GM21825 (cell line): Measurements from ENCODE around the gene COX7A2.
A peak's percentile ranks its signal among the peaks of the same experiment; 100 is the strongest.

Experiments
- ATAC-seq: cut with Tn5 transposase; IDR thresholded peaks from one replicate; pipeline ENCODE4 v1.9.1; 2021; ENCODE audit warnings: mild to moderate bottlenecking, moderate library complexity; ENCODE audit not compliant: unreplicated experiment

COX7A2 gene

GRCh38 chr6:75243333-75244062 is at the start of gene COX7A2:
Gene COX7A2 (minus strand): TSS chr6:75243801. CDS start chr6:75243734, 67 bp downstream.
- peak; percentile 98 for ATAC-seq

- ATAC-seq = no peak
Measured at GRCh38 chr6:75292555-75292954, 49.0 kb upstream of the COX7A2 start.

GRCh38 chr6:75291744-75292143 is 48.1 kb upstream of the COX7A2 start:
- ATAC-seq = no peak

GRCh38 chr6:75291331-75291730 is 47.7 kb upstream of the COX7A2 start:
- no peak for ATAC-seq

GRCh38 chr6:75290136-75290945 is 46.7 kb upstream of the COX7A2 start:
- no peak for ATAC-seq

GRCh38 chr6:75288023-75288422 is 44.4 kb upstream of the COX7A2 start:
- ATAC-seq = no peak

- no peak for ATAC-seq
Measured at GRCh38 chr6:75287424-75287823, 43.8 kb upstream of the COX7A2 start.

- no peak for ATAC-seq
Measured at GRCh38 chr6:75286955-75287354, 43.4 kb upstream of the COX7A2 start.

- ATAC-seq = no peak
Measured at GRCh38 chr6:75285283-75285639, 41.7 kb upstream of the COX7A2 start.

- ATAC-seq = peak; percentile 86
Measured at GRCh38 chr6:75284632-75285282, 41.2 kb upstream of the COX7A2 start, which contains the start of gene TMEM30A. Gene TMEM30A (minus strand): TSS chr6:75284792. CDS start chr6:75284638, 154 bp downstream.

GRCh38 chr6:75283907-75284631 is 40.5 kb upstream of the COX7A2 start:
- peak; percentile 24 for ATAC-seq

- no peak for ATAC-seq
Measured at GRCh38 chr6:75282706-75283105, 39.1 kb upstream of the COX7A2 start.

GRCh38 chr6:75281653-75282052 is 38.1 kb upstream of the COX7A2 start:
- peak; percentile 22 for ATAC-seq

GRCh38 chr6:75280131-75280855 is 36.7 kb upstream of the COX7A2 start:
- no peak for ATAC-seq

- ATAC-seq = no peak
Measured at GRCh38 chr6:75279418-75279817, 35.8 kb upstream of the COX7A2 start.

GRCh38 chr6:75278474-75279077 is 35.0 kb upstream of the COX7A2 start:
- no peak for ATAC-seq

- ATAC-seq = no peak
Measured at GRCh38 chr6:75275067-75275466, 31.5 kb upstream of the COX7A2 start.

- no peak for ATAC-seq
Measured at GRCh38 chr6:75273009-75273408, 29.4 kb upstream of the COX7A2 start.

- no peak for ATAC-seq
Measured at GRCh38 chr6:75272145-75272840, 28.7 kb upstream of the COX7A2 start.
